Loucy (cell line): ENCODE data around the gene GRIP2.

ENCODE experiments used
- H2AFZ ChIP-seq: fragments of 200-600 bp; sonication (generic); 2 replicates; pipeline ENCODE4 v1.6.0; 2016; ENCODE audit warnings: antibody characterized with exemption, mild to moderate bottlenecking, low read length, moderate library complexity
- H3F3A ChIP-seq: fragments of 200-600 bp; 2 replicates; pipeline ENCODE4 v1.6.0; 2016; ENCODE audit warnings: antibody characterized with exemption, low read depth, mild to moderate bottlenecking
- H3K27me3 ChIP-seq: fragments of 200-600 bp; sonication (generic); 2 replicates; pipeline ENCODE4 v1.6.1; 2014; ENCODE audit warnings: low read length, mild to moderate bottlenecking; ENCODE audit not compliant: insufficient read depth, poor library complexity, severe bottlenecking
- H3K36me3 ChIP-seq: fragments of 200-600 bp; sonication (generic); 2 replicates; pipeline ENCODE4 v1.6.1; 2016; ENCODE audit warnings: low read length; ENCODE audit not compliant: insufficient read depth
- H3K4me1 ChIP-seq: fragments of 200-600 bp; sonication (generic); 2 replicates; pipeline ENCODE4 v1.5.1; 2014; ENCODE audit warnings: low read length, mild to moderate bottlenecking; ENCODE audit not compliant: insufficient read depth, poor library complexity, severe bottlenecking
- H3K4me2 ChIP-seq: fragments of 200-600 bp; sonication (generic); 2 replicates; pipeline ENCODE4 v1.6.0; 2014; ENCODE audit warnings: antibody characterized with exemption, low read length, low read depth, mild to moderate bottlenecking; ENCODE audit not compliant: poor library complexity, severe bottlenecking
- H3K4me3 ChIP-seq: fragments of 200-600 bp; sonication (generic); 2 replicates; pipeline ENCODE4 v1.5.1; 2014; ENCODE audit warnings: low read length, mild to moderate bottlenecking, mixed read lengths; ENCODE audit not compliant: poor library complexity, severe bottlenecking
- H3K79me2 ChIP-seq: fragments of 200-600 bp; sonication (generic); 2 replicates; pipeline ENCODE4 v1.6.1; 2014; ENCODE audit warnings: low read length; ENCODE audit not compliant: insufficient read depth
- H3K9ac ChIP-seq: fragments of 200-600 bp; sonication (generic); 2 replicates; pipeline ENCODE4 v1.6.0; 2014; ENCODE audit warnings: mild to moderate bottlenecking, low read depth, low read length, moderate library complexity; ENCODE audit not compliant: poor library complexity, severe bottlenecking
- H3K9me2 ChIP-seq: fragments of 200-600 bp; sonication (generic); replicated peaks from 2 replicates; pipeline ENCODE4 v1.6.1; 2016; ENCODE audit warnings: low read depth, low read length, mixed read lengths
- H3K9me3 ChIP-seq: fragments of 200-600 bp; sonication (generic); 2 replicates; pipeline ENCODE4 v1.6.1; 2014; ENCODE audit warnings: mild to moderate bottlenecking, antibody characterized with exemption, low read length, low read depth; ENCODE audit not compliant: insufficient read depth
- H4K20me1 ChIP-seq: fragments of 200-600 bp; sonication (generic); 2 replicates; pipeline ENCODE4 v1.6.0; 2014; ENCODE audit warnings: antibody characterized with exemption, low read length, mild to moderate bottlenecking; ENCODE audit not compliant: insufficient read depth, poor library complexity, severe bottlenecking
- EZH2phosphoT487 ChIP-seq: fragments of 200-600 bp; IDR thresholded peaks from 2 replicates; pipeline ENCODE4 v1.6.1; 2018; ENCODE audit warnings: antibody characterized with exemption, mild to moderate bottlenecking, moderate library complexity, borderline replicate concordance
- TF ChIP-seq, protein P1 (sequence below): fragments of 200-600 bp; sonication (generic); conservative IDR thresholded peaks from 2 replicates; pipeline ENCODE4 v1.5.1; 2014; ENCODE audit warnings: mild to moderate bottlenecking, antibody characterized with exemption, low read length

Gene GRIP2

DNA sequence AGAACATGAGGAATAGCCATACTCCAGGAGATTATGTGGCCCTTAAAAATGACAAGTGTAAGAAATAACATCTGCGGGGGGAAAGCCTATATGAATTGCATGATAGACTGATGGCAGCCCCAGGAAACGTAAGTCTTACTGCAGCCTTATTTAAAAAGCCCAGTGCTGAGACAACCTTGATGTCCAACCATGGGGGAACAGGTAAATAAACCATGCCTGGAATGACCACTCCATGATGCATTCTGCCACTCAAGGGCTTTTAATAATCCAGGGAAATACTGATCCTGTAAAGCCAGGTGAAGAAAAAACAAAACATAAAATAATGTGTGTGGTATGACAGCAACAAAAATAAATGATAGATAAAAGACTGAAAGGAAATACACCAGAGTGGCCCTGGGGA is 46.5 kb upstream of the GRIP2 start:
- no peaks in the 10 kb centered on the region for H3F3A ChIP-seq
- H3K4me3 ChIP-seq, result no peak overlapping the region
- no peak overlapping the region for H3K4me2 ChIP-seq
- H3K9me2 ChIP-seq, result no peaks in the 10 kb centered on the region
- no peaks in the 10 kb centered on the region for H3K79me2 ChIP-seq
- peaks cover 4% of the 10 kb centered on the region for H3K27me3 ChIP-seq
- no peaks in the 10 kb centered on the region for H3K4me1 ChIP-seq
- H2AFZ ChIP-seq, result no peak overlapping the region
- no peak for TF ChIP-seq EZH2phosphoT487
- TF ChIP-seq, protein P1, sequence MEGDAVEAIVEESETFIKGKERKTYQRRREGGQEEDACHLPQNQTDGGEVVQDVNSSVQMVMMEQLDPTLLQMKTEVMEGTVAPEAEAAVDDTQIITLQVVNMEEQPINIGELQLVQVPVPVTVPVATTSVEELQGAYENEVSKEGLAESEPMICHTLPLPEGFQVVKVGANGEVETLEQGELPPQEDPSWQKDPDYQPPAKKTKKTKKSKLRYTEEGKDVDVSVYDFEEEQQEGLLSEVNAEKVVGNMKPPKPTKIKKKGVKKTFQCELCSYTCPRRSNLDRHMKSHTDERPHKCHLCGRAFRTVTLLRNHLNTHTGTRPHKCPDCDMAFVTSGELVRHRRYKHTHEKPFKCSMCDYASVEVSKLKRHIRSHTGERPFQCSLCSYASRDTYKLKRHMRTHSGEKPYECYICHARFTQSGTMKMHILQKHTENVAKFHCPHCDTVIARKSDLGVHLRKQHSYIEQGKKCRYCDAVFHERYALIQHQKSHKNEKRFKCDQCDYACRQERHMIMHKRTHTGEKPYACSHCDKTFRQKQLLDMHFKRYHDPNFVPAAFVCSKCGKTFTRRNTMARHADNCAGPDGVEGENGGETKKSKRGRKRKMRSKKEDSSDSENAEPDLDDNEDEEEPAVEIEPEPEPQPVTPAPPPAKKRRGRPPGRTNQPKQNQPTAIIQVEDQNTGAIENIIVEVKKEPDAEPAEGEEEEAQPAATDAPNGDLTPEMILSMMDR, result no peak
- no peaks in the 10 kb centered on the region for H3K36me3 ChIP-seq
- H4K20me1 ChIP-seq, result no peaks in the 10 kb centered on the region
- H3K9ac ChIP-seq, result no peak overlapping the region
- H3K9me3 ChIP-seq, result no peaks in the 10 kb centered on the region

DNA sequence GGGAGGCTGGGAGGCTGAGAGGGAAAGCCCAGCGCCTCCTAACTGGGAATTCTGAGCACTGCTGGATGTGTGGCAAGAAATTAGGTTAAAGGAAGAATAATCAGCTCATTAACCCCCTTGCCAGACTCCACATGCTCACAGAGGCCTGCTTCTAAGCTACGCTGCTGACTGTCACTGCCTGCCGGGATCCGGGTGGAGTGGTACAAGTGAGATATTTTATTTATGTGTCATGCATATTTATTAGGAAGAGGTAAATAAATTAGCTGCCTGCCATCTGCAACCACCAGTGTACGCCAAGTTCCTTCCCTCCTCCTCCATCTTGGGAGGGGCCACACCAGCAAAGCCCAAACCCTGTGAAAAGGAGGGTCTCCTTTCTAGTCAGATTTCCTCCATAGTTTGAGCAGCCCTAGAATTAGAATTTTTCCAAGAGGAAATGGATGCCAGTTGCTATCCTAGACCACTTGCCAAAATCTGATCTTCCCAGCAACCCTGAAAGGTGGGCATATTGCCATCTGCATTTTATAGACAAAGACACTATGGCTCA is 43.5 kb upstream of the GRIP2 start:
- no peaks in the 10 kb centered on the region for H3K36me3 ChIP-seq
- no peak overlapping the region for H3K4me2 ChIP-seq
- H3K9ac ChIP-seq, result no peak overlapping the region
- no peaks in the 10 kb centered on the region for H4K20me1 ChIP-seq
- H3K4me1 ChIP-seq, result no peaks in the 10 kb centered on the region
- no peaks in the 10 kb centered on the region for H3K79me2 ChIP-seq
- no peaks in the 10 kb centered on the region for H3K9me2 ChIP-seq
- H3K4me3 ChIP-seq, result no peak overlapping the region
- no peak overlapping the region for H2AFZ ChIP-seq
- TF ChIP-seq, protein P1, result no peak
- no peak for TF ChIP-seq EZH2phosphoT487
- H3F3A ChIP-seq, result no peaks in the 10 kb centered on the region
- no peaks in the 10 kb centered on the region for H3K9me3 ChIP-seq
- no peaks in the 10 kb centered on the region for H3K27me3 ChIP-seq

DNA sequence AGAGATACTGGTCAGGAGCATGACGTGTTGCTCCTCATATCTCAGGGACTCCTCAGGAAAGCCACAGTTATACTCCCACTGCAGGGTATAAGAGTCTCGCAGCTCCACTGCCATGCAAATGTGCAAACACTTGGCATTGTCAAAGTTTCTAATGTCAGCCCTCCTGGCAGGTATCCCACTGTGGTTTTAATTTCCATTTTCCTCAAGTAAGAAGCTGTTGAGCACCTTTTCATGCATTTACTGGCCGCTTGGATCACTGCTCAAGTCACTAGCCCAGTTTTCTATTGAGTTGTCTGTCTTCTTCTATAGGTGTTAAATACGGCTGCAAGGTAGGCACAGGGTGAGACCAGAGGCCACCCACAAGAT is 41.9 kb upstream of the GRIP2 start:
- H4K20me1 ChIP-seq, result no peaks in the 10 kb centered on the region
- H3K27me3 ChIP-seq, result no peaks in the 10 kb centered on the region

More for the DNA sequence above, 41.9 kb upstream of the GRIP2 start:
- Histone ChIP-seq H2AFZ (no peak overlapping the region), H3K4me3 (no peak overlapping the region), H3K4me2 (no peak overlapping the region), H3K79me2 (no peaks in the 10 kb centered on the region), H3K9me2 (no peaks in the 10 kb centered on the region), H3K9me3 (no peaks in the 10 kb centered on the region), H3K4me1 (no peaks in the 10 kb centered on the region), H3F3A (no peaks in the 10 kb centered on the region), H3K36me3 (no peaks in the 10 kb centered on the region), H3K9ac (no peak overlapping the region)
- no peak for TF ChIP-seq EZH2phosphoT487
- TF ChIP-seq, protein P1, result no peak
